Lung (tissue), 12 donors: Measurements from ENCODE around the gene PCYT2. TPM values are rescaled to one million over a fixed set of nuclear protein-coding genes. Genes with fewer than 3 reads are reported as not detected.

ENCODE experiments used
- ATAC-seq: fragments of 200-7000 bp; cut with Tn5 transposase; one replicate; pipeline ENCODE4 v1.9.1; 2020; ENCODE audit warnings: moderate number of reproducible peaks; ENCODE audit not compliant: insufficient read depth, low FRiP score
- DNase-seq, 3 donors: peaks; one replicate each; pipeline ENCODE4 v3.0.0-alpha.2; 2013 to 2017
- H3K27ac ChIP-seq, 2 donors: one replicate each; pipeline ENCODE4 v1.5.1; 2013; ENCODE audit warnings: mild to moderate bottlenecking in 2 of 2, moderate library complexity in 2 of 2, control low read depth in 1 of 2, inconsistent platforms in 1 of 2, low read depth in 1 of 2, low read length in 1 of 2
- H3K27me3 ChIP-seq, 3 donors: one replicate each; pipeline ENCODE4 v1.5.1; 2013; ENCODE audit warnings: low read length in 2 of 3; ENCODE audit not compliant: control insufficient read depth in 3 of 3, insufficient read depth in 3 of 3
- H3K36me3 ChIP-seq, 4 donors: one replicate each; pipeline ENCODE4 v1.5.1; 2013; ENCODE audit warnings: low read length in 4 of 4, mild to moderate bottlenecking in 1 of 4, moderate library complexity in 1 of 4; ENCODE audit not compliant: control insufficient read depth in 4 of 4, insufficient read depth in 4 of 4
- H3K4me1 ChIP-seq, 5 donors: one replicate each; pipeline ENCODE4 v1.5.1; 2013; ENCODE audit warnings: low read length in 5 of 5, mild to moderate bottlenecking in 2 of 5, moderate library complexity in 1 of 5; ENCODE audit not compliant: control insufficient read depth in 5 of 5, insufficient read depth in 5 of 5
- H3K4me3 ChIP-seq: one replicate; pipeline ENCODE4 v1.5.1; 2013; ENCODE audit warnings: mild to moderate bottlenecking, control low read depth, moderate library complexity
- H3K9ac ChIP-seq, 2 donors: one replicate each; pipeline ENCODE4 v1.5.1; 2013; ENCODE audit warnings: low read length in 2 of 2, control low read depth in 1 of 2; ENCODE audit not compliant: insufficient read depth in 1 of 2
- H3K9me3 ChIP-seq, 4 donors: one replicate each; pipeline ENCODE4 v1.5.1; 2013; ENCODE audit warnings: low read length in 3 of 4, mild to moderate bottlenecking in 1 of 4, moderate library complexity in 1 of 4; ENCODE audit not compliant: control insufficient read depth in 4 of 4, insufficient read depth in 3 of 4
- WGBS, 2 donors: extraction: QIAGEN DNeasy Blood & Tissue Kit; methylation state at CpG; one replicate each; pipeline ENCODE4 v1.1.7; 2013; 5-methylcytosine and 5-hydroxymethylcytosine counted together
- polyA plus RNA-seq, 2 donors: library from polyadenylated mRNA; stranded (reverse); fragments of 200-250 nt; gene quantifications; one replicate each; pipeline ENCODE4 v1.2.1, GENCODE V29; 2013
- total RNA-seq, 2 donors: library from RNA; depleted of rRNA in 1 of 2; stranded (reverse); fragments of >200 nt in 1 of 2; gene quantifications; one replicate each; pipeline ENCODE4 v1.2.1, GENCODE V29; 2014 to 2021
- TF ChIP-seq, protein P1 (sequence below): IDR thresholded peaks from 2 replicates; pipeline ENCODE4 v1.5.1; 2012; ENCODE audit warnings: mild to moderate bottlenecking; ENCODE audit errors: control extremely low read depth, extremely low read depth
- donor health status: control.
- donor health status: control.
- donor health status: Bipolar disorder and iron deficiency.
- donor health status: healthy.
- donor health status: DM: yes; HTN: yes; CAD: no.

The PCYT2 gene
- total and polyA plus RNA-seq, 4 donors, result 23.0 to 91.6 (median 67.5) TPM

GRCh38 chr17:81898029-81898866, 13.0 kb downstream of the PCYT2 start:
- Histone ChIP-seq H3K27ac (no peak overlapping the region), H3K4me3 (no peak overlapping the region), H3K36me3 (peaks cover 13 to 37% (median 17%) of the 10 kb centered on the region in 4 donors), H3K27me3 (no peaks in the 10 kb centered on the region), H3K4me1 (peaks cover 0 to 10% (median 0%) of the 10 kb centered on the region in 5 donors), H3K9me3 (no peaks in the 10 kb centered on the region), H3K9ac (no peak overlapping the region)
- WGBS, 2 donors, result 96% methylated on average over 19 of the region's 19 CpGs
- TF ChIP-seq, protein P1, sequence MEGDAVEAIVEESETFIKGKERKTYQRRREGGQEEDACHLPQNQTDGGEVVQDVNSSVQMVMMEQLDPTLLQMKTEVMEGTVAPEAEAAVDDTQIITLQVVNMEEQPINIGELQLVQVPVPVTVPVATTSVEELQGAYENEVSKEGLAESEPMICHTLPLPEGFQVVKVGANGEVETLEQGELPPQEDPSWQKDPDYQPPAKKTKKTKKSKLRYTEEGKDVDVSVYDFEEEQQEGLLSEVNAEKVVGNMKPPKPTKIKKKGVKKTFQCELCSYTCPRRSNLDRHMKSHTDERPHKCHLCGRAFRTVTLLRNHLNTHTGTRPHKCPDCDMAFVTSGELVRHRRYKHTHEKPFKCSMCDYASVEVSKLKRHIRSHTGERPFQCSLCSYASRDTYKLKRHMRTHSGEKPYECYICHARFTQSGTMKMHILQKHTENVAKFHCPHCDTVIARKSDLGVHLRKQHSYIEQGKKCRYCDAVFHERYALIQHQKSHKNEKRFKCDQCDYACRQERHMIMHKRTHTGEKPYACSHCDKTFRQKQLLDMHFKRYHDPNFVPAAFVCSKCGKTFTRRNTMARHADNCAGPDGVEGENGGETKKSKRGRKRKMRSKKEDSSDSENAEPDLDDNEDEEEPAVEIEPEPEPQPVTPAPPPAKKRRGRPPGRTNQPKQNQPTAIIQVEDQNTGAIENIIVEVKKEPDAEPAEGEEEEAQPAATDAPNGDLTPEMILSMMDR, result no peak
- DNase-seq (no peak), ATAC-seq (no peak)

- Histone ChIP-seq H3K36me3 (peaks cover 13 to 34% (median 16%) of the 10 kb centered on the region in 4 donors), H3K27ac (no peak overlapping the region), H3K9me3 (no peaks in the 10 kb centered on the region), H3K27me3 (no peaks in the 10 kb centered on the region), H3K9ac (no peak overlapping the region), H3K4me1 (peaks cover 0 to 4% (median 1%) of the 10 kb centered on the region in 5 donors), H3K4me3 (no peak overlapping the region)
- WGBS, 2 donors, result 95 to 96% methylated on average over 11 of the region's 11 CpGs
- no peak for ATAC-seq
- TF ChIP-seq, protein P1, result no peak
- no peak for DNase-seq
Observed at GRCh38 chr17:81895400-81895799, 15.8 kb downstream of the PCYT2 start.

DNA sequence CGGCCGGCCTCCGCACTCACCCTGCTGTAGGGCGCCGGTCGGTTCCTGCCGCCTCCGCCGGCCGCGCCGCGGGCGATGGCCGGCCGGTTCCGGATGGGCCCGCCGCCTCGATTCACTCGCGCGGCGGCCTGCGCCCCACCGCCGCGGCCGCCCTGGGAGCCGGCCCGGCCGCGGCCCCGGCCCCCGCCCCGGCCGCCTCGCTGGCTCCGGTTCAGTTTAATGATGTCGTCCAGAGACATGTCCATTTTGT, 20.0 kb downstream of the PCYT2 start:
- H3K27me3 ChIP-seq, result no peaks in the 10 kb centered on the region
- H3K4me1 ChIP-seq, result peaks cover 0 to 10% (median 7%) of the 10 kb centered on the region in 5 donors
- no peak for DNase-seq
- H3K27ac ChIP-seq, result peak overlapping the region; percentile 55 to 79
- peak overlapping the region; percentile 85 for H3K4me3 ChIP-seq
- no peak overlapping the region for H3K9ac ChIP-seq
- ATAC-seq, result no peak
- no peaks in the 10 kb centered on the region for H3K9me3 ChIP-seq
- 1 to 2% methylated on average over 27 to 40 of the region's 40 CpGs for WGBS, 2 donors
- TF ChIP-seq, protein P1, result no peak
- H3K36me3 ChIP-seq, result peaks cover 19 to 43% (median 31%) of the 10 kb centered on the region in 4 donors
